GM21576 (cell line): ENCODE results near the gene ZNF775.

Experiments
- ATAC-seq: cut with Tn5 transposase; IDR thresholded peaks from one replicate; pipeline ENCODE4 v1.9.1; 2021; ENCODE audit warnings: mild to moderate bottlenecking, moderate library complexity; ENCODE audit not compliant: unreplicated experiment

Gene ZNF775

DNA sequence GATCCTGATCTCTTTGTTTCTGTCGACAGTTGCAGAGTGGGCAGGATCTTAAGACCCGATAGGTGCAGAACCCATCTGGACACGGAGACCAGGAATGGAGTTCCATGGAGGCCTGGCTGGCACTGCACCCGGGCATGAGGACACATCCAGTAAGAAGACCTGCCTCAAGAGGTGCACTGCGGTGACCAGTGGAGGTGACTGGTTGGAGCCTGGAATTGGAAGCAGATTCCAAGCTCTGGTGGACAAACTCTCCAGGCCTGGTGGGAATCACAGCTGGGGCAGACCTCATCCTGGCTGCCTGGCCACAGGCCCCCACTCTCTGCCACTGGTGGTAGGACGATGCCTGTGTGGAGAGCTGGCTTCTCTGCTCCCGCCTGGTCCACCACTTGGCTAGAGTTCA is 31.0 kb downstream of the ZNF775 start:
- no peak for ATAC-seq

DNA sequence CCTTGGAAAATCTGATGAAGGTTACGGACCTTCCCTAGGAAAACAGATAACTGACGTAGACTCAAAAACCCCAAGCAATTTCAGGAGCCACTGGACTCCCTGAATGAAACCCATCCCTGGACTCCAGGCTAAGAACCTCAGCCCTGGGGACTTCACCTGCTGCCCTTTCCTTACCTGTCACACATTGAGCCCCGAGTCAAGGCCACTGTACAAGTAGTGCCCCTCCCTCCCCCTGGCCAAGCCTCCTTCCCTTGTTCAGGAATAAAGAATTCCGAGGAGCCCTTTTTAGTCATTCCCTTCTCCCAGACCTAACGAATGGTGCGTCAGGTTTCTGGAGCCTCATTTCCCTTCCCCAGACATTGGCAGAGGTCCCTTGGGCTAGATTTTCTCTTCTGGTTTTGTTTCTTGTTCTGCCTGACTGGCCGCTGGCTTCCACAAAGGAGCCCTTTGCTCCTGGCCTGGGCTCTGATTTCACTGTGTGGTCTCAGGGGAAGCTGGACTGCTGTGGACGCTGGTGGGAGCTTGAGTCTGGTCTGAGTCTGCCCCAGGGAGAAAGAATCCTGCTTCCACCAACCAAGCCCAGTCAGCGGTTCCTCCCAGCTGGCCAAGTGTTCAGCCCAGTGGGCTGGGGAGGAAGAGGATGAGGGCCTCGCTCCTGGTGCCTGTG is 31.7 kb downstream of the ZNF775 start:
- ATAC-seq: no peak

DNA sequence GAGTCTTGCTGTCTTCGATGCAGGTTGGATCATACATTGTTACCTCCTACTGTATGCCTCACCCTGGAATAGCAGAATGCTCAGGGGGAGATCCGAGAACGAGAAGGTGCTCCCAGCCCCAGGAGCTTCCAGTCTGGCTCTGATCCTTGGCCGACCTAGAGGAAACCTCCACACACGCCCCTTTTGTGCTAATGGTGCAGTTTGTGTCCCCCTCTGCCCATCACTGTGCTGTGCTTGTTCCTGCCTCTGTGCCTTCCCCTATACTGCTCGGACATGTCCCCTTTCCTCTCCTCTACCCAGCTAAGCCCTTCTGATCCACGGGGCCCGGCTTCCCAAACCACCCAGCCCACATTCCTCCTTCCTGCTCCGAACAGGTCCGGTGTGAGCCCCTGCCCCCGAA is 32.5 kb downstream of the ZNF775 start:
- no peak for ATAC-seq

DNA sequence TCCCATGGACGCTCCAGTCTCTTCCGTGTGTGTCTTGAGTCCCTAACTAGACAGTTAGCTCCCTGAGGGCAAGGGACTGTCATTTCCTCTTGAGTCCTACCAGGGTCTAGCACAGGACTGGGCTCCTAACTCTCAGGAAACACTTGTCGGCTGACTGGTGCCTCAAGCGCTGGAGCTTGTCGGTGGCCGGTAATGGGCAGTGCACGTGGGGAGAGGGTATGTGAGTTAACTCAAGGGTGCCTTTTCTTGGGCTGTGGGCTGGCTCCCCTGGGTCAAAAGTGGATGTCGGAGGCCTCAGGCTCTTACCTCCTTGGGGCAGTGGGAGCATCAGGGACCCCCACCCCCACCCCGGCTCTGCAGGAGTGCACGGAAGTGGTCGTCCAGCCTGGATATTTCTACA is 32.9 kb downstream of the ZNF775 start:
- no peak for ATAC-seq

DNA sequence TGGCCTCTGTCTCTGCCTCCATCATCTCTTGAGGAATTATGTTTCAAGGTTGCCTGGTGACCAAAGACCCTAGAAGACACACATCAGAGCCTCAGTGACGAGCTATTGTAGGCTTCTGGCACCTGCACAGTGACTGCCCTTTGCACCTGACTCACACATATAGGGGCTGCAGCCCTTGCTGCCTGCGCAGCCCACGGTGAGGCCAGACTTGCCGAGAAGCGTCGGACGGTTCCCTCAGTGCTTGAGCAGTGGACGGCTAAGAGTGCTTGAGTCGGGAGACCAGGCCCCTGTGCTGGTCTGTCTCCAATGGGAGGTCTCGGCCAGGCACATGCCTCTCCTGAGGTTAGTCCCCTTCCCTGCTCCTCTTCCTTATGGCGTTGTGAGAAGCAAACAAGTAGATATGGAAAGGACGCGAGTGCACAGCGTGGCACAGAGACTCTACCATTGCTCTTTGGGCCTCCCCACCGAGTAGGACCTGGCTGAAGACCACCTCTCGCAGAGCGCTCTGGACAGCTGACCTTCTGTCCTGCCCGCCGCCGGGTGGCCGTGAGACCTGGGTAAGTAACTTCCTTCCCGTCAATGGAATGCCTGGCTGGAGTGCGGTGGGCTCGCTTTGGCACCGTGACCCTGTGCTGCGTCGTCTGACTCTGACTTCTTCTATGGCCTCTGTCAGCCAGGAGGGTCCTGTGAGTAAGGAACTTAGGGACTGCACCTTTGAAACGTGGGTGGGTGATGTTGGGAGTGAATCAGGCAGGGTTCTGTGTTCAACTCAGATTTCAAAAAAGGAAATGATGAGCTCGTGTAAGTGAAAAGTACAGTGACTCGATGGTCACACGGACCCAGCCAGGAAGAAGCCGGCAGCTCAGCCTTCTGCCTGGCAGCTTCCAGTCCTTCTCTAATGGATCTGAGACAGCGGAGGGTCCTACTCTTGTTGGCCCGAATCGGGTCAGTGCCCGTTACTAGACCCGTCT is 33.7 kb downstream of the ZNF775 start:
- no peak for ATAC-seq

DNA sequence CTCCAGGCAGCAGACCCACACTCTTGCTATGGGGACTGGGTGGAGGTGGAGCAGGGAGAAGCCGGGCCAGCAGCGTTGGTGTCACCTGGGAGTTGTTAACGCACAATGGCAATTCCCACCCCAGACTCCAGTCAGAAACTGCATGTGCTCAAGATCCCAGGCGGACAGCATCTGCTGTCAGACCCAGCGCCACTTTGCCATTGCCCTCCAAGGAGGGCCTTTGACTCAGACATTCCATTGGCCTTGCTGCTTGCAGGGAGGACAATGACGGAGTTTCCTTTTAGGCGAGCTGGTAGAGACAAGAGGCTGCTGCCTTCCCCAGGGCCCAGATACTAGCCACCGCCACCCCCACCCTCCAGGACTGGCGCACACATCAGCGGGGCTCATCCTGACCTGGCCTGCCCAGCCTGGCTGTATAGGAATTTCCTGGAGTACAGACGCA is 34.5 kb downstream of the ZNF775 start:
- no peak for ATAC-seq

DNA sequence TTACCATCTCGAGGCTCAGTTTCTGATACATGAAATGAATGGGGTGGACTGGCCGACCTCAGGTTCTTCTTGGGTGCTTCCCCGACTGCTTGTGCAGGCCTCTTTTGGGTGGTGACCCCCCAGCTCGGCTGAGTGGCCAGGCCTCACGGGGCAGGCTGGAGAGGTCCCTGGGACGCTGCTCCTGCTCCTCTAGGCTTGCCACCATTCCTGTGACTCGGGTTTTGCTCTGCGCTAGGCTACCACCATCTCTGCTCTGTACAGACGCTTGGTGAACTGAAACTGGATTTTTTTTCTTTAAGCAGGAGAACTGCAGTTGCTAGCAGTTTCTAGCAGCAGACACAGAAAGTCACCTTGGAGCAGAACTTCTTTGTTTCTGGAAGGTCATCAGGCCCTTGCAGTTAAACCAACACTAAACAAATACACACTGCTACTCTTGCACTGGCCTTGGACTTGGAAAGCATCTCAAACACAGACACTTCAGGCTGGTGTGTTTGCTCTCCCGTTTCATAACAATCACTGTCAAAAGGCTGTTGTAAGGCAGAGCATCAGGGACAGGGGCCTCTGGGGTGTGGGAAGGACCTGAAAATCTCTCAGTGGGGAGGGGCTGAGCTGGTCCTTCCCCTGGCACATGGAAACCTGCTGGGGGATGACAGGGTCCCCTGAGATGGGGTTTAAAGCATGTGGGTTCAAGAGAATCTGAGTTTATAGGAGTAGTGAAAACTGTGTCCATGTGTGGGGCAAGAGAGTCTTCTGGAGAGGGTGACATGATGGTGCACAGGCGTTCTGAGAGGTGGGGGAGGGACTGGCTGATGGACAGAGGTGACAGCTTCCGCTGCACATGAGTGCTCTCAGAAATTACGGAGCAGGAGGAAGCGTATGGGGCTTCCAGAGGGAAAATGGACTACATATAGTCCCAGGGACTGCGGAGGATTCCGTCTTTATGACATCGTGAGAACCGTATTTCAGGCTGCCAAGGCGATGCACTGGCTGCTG is 36.3 kb downstream of the ZNF775 start:
- ATAC-seq: no peak

DNA sequence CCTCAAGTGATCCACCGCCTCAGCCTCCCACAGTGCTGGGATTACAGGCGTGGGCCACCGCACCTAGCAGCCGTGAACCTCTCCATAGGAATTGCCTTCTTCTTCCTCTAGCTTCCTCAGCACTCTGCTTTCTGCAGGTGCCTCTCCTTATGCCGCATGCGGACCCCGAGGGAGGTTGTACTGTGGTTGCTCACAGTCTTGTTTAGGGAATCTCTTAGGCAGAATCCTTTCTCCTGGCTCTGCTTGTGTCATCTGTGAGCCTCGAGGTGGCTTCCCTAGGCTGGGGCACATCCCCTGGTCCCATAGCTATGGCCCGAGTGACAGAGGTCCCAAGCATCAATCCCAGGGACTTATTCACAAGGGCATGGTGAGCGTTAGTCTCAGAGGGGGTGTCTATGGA is 38.1 kb downstream of the ZNF775 start:
- ATAC-seq: no peak

DNA sequence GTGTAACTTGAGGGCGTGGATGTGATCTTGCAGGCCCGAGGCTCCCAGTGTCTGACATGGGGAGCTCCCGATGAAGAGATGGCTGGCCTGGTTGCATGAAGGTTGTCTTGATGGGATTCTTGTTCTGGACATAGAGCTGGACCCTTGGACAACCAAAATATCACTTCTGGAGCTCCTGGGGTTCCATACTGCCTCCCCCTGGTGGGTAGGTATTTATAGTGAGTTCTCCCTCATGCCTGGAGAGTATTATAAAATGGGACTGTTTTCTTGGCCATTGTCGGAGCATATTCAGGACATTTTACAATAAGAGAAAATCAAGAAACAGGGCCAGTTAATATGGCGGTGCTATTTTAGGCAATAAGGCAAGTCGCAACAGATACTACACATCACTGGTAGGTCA is 38.7 kb downstream of the ZNF775 start:
- no peak for ATAC-seq

DNA sequence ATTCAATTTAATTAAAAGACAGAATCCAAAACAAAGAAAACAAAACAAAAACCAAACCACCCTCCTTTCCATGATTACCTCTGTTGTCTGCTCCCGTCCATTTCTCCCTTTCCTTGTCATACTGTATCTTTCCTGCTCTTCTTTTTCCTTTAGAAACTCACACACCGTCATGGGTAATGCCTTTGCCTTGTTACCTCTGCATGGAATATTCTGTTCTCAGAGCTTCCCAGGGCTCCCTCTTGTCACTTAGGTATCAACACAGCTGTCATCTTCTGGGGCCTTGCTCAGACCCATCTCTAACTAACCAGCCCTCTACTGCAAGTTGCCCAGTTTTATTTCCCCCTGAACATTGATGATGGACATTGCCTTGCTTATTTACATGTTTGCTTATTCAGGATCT is 41.1 kb downstream of the ZNF775 start:
- ATAC-seq: no peak

DNA sequence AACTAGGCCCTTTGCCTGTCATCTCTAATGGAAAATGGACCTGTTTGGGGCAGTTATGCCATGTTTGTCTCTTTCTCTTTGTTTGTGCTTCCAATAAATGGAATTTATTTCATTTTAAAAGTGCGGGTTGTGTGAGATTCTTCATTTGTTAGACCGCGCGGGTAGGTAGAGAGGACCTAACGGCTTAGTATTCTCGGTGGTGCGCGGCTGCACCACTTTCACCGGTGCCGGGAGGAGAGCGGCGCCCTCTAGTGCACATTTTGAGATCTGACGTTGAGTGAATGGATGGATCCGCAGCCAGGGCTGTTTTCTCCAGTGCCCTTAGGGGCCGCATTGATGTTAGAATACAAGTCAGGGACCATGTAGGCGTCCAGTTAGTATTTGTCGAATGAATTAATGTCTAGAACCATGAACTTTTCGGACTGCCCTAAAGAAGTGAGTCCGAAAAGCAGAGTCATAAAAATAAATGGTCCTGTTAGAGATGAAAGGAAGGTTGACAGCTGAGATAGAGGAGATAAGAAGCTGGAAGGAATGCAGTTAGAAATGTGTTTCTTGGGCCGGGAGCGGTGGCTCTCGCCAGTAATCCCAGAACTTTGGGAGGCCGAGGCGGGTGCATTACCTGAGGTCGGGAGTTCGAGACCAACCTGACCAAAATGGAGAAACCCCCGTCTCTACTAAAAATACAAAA is 42.0 kb downstream of the ZNF775 start:
- ATAC-seq: peak; percentile 97

DNA sequence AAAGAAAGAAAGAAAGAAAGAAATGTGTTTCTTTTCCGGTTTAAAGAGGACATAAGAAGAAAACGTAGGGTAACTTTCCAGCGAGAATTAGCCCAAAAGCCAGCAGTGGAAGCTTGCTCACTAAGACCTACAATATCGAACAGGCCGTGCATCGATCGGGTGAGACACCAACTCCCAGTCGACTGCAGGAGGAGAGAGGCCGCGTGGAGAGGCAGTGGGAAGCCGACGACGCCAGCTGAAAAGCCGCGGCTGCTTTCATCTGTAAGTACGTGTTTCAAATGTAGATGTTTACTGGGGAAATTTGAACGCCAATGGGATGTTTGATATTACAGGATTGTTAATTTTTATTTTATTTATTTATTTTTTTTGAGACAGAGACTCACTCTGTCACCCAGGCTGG is 42.7 kb downstream of the ZNF775 start:
- no peak for ATAC-seq

DNA sequence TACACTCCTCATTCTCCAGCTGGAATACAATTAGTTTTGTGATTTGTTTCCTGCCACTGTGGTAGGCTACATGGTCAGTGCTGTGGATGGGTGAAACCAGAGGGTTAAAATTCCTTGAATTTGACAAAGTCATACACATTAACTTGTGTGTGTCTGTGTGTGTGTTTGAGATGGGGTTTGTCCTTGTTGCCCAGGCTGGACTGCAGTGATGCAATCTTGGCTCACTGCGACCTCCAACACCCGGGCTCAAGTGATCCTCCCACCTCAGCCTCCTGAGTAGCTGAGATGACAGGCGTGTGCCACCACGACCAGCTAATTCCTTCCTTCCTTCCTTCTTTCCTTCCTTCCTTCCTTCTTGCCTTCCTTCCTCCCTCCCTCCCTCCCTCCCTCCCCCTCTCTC is 46.5 kb downstream of the ZNF775 start:
- no peak for ATAC-seq

DNA sequence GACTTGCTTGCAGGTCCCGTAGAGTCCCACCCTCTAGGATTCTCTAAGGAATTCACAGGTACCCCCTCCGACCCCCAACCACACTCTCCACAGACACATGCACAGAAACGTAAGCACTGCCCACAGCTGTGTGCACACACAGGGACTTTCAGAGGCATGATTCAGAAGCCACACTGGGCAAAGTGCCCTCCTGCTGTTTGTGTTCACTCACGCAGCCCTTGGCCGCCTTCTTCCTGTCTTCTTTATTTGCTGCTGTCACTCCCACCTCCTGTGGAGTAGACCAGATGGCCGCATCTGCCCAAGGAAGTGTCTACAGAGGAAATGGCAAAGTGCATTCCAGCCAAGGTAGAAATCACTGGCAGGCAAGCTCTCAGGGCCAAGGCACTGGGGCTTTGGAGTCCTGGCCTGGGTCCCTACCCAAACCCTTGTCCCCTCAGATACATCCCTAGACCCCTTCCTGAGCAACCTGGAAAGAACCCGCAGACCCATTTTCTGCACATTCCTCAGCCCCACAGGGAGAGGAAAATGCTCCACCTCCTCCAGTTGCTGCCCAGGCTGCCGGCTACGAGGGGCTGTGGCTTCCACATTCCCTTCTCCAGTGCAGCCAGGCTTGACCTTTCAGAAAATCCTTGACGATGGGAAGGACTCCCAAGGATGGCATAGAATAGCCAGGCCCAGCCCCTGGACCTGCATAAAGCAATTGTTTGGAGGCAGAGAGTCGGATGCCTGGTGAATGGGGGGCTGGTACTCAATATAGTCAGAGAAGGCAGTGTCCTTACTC is 49.7 kb downstream of the ZNF775 start:
- ATAC-seq: peak; percentile 54

DNA sequence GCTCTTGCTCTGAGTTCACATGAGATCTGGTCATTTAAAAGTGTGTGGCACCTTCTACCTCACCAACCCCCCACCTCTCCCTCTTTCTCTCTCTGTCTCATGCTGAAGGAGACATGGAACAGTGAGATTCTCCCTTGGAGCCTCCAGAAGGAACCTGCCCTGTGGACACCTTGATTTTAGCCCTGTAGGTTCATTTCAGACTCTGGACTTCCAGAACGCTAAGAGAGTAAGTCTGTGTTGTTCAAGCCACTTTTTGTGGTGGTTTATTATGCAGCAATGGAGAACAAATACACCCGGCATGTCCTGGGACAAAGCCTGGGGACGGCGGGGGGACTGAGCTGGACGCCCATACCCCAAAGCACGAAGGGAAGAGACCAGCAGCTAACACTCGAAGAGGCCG is 50.6 kb downstream of the ZNF775 start:
- ATAC-seq: no peak

DNA sequence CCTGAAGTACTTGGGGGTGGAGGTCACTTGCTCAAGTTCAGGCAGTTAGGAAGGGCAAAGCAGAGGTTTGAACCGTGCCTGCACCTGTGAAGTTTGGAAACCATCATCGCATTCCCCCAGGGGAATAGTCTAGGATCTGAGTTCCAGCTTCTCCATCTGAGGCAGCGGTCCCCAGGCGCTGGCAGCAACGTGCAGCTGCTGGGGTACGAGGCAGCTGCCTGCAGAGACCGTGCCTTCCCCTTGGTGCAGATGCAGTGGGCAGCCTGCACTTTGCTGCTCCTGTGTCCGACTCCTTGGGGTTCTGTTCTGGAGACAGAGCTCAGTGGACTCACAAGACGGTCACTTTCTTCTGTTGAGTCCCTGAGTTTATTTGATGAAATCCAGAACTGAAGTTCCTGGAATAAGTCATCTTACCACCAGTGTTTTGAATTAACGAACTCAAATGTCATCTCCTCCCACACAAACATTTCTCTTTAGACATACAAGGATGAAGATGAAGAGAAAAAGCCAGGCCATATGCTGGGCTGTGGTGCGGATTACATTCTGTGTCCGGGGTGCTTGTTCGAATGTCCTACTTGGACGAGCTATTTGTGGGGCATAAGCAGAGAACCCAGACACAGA is 51.4 kb downstream of the ZNF775 start:
- ATAC-seq: no peak

DNA sequence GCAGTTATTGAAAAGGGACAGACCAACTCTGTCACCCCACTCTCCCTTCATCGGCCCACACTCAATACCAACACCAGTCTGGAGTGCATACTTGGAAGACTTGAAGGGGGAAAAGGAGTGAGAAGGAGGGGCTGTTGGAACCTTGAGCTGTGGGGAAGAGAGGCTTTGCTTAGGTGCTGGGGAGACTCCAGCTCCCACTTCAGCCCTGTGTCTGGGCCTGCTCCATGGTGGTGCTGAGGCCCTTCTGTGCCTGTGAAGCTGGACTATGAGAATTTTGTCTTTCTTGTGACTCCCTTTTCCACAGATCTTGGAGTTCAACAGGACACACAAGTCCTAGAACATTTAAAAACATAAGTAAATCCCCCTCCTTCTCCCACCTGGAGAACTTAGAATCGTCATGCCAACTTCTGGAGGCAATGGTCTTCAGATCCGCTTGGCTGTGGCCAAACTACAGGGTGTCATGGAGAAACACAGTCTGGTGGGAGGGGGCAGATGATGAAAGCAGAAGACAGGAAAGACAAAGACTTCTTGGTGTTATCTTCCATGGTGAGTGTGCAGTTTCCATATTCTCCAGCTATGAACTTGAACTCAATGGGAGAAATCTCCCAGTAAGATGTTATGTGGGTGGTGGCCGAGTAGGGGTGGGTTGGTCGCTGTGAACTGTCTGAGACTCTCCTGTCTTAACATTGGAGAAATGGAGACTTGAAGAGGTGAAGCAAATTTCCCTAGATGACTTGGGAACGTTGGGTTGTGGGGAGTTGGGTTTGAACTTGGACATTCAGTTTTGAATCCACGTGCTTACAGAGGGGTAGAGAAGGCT is 52.9 kb downstream of the ZNF775 start:
- no peak for ATAC-seq
